Sigmoid colon (tissue), 4 donors: ENCODE measurements around the gene JMJD7.

Experiments used
- POLR2A ChIP-seq, 2 donors: fragments of 450-650 bp; IDR thresholded peaks; one replicate each; pipeline ENCODE4 v1.6.1; 2016; ENCODE audit warnings: antibody characterized with exemption in 2 of 2, mild to moderate bottlenecking in 2 of 2, moderate library complexity in 2 of 2
- POLR2AphosphoS5 ChIP-seq, 4 donors: sonication (generic); formaldehyde crosslinking; IDR thresholded peaks; one replicate each; pipeline ENCODE4 v1.6.1; 2017; ENCODE audit warnings: antibody characterized with exemption in 4 of 4
- TF ChIP-seq, protein P1 (sequence below), 4 experiments: fragments of 450-650 bp in 3 of 4; fragments of 200-600 bp in 1 of 4; IDR thresholded peaks; one replicate each; pipeline ENCODE4 v1.5.1; 2016 to 2019; ENCODE audit warnings: antibody characterized with exemption in 4 of 4, mild to moderate bottlenecking in 3 of 4, moderate library complexity in 2 of 4

DNA sequence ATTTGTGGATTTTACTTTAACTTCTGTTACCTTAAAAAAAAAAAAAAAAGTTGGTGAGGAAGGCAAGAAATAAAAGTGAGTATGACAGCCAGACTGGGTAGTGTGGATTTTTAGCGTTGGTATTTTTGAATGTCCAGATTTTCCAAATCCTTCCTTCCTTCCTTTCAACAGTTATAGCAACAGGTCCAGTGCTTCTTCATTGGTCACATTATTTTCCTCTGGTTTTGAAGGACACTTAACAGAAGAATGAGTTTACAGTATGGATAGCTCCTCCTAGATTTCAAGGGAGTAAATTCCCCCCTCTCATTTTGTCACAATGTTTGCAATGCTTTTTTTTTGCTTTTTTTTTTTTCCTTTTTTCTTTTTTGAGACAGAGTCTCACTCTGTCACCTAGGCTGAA, 47.2 kb upstream of the JMJD7 start:
- TF ChIP-seq, protein P1, sequence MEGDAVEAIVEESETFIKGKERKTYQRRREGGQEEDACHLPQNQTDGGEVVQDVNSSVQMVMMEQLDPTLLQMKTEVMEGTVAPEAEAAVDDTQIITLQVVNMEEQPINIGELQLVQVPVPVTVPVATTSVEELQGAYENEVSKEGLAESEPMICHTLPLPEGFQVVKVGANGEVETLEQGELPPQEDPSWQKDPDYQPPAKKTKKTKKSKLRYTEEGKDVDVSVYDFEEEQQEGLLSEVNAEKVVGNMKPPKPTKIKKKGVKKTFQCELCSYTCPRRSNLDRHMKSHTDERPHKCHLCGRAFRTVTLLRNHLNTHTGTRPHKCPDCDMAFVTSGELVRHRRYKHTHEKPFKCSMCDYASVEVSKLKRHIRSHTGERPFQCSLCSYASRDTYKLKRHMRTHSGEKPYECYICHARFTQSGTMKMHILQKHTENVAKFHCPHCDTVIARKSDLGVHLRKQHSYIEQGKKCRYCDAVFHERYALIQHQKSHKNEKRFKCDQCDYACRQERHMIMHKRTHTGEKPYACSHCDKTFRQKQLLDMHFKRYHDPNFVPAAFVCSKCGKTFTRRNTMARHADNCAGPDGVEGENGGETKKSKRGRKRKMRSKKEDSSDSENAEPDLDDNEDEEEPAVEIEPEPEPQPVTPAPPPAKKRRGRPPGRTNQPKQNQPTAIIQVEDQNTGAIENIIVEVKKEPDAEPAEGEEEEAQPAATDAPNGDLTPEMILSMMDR (IDR thresholded peaks at IDR 0.05), result no peak
- TF ChIP-seq POLR2A (IDR thresholded peaks at IDR 0.05) (no peak), POLR2AphosphoS5 (IDR thresholded peaks at IDR 0.05) (no peak)
